ENCODE measurements around the gene DLAT.
"Not testable (repeated sequence)": the region's sequence is repeated elsewhere in the genome, so short reads cannot be mapped to it uniquely, and the experiment has no call there.

DLAT gene

GRCh38 chr11:112049777-112050176 is 24.6 kb downstream of the DLAT start:
- DNase-seq (ENCODE audit: low spot score): no peak

GRCh38 chr11:112050721-112051120 is 25.5 kb downstream of the DLAT start:
- DNase-seq (ENCODE audit: low spot score): no peak

- no peak for DNase-seq (ENCODE audit: low spot score)
Observed at GRCh38 chr11:112051768-112052167, 26.6 kb downstream of the DLAT start.

GRCh38 chr11:112057170-112057569 is 32.0 kb downstream of the DLAT start:
- DNase-seq (ENCODE audit: low spot score): no peak

GRCh38 chr11:112058103-112058502 is 32.9 kb downstream of the DLAT start:
- no peak for DNase-seq (ENCODE audit: low spot score)

GRCh38 chr11:112062923-112063322 is 37.7 kb downstream of the DLAT start:
- DNase-seq (ENCODE audit: low spot score): no peak

GRCh38 chr11:112073941-112074811 is 49.0 kb downstream of the DLAT start, which contains the start of the genes NKAPD1 and PIH1D2:
Gene NKAPD1, plus strand, starts transcription at chr11:112074299. Its CDS starts 1,276 bp downstream, at chr11:112075575.
Gene PIH1D2, minus strand, starts transcription at chr11:112074017. Its CDS starts 843 bp downstream, at chr11:112073174.
- DNase-seq (ENCODE audit: low spot score): peak; percentile 88

- no peak for DNase-seq (ENCODE audit: low spot score)
Observed at GRCh38 chr11:112082729-112083128, 57.5 kb downstream of the DLAT start.

- no peak for DNase-seq (ENCODE audit: low spot score)
Observed at GRCh38 chr11:112085822-112086421, 60.7 kb downstream of the DLAT start.

GRCh38 chr11:112086422-112087191 is 61.4 kb downstream of the DLAT start, which contains the start of the genes SDHD and TIMM8B:
Gene SDHD, plus strand, starts transcription at chr11:112086873. Its CDS starts 35 bp downstream, at chr11:112086908.
Gene TIMM8B, minus strand, starts transcription at chr11:112086756. Its CDS starts 33 bp downstream, at chr11:112086723.
- peak; percentile 97 for DNase-seq (ENCODE audit: low spot score)

- no peak for DNase-seq (ENCODE audit: low spot score)
Observed at GRCh38 chr11:112087212-112087611, 62.0 kb downstream of the DLAT start.

GRCh38 chr11:112095302-112095701 is 70.1 kb downstream of the DLAT start:
- DNase-seq (ENCODE audit: low spot score): not testable (repeated sequence)

GRCh38 chr11:112096194-112096593 is 71.0 kb downstream of the DLAT start:
- DNase-seq (ENCODE audit: low spot score): no peak

GRCh38 chr11:112097734-112098528 is 72.7 kb downstream of the DLAT start:
- no peak for DNase-seq (ENCODE audit: low spot score)

- DNase-seq (ENCODE audit: low spot score): no peak
Observed at GRCh38 chr11:112100462-112100861, 75.3 kb downstream of the DLAT start.

GRCh38 chr11:112103446-112103845 is 78.2 kb downstream of the DLAT start:
- DNase-seq (ENCODE audit: low spot score): no peak

GRCh38 chr11:112106070-112106469 is 80.9 kb downstream of the DLAT start:
- DNase-seq (ENCODE audit: low spot score): no peak
